ENCODE data around the gene SCN1A.
"Not testable (repeated sequence)": the region's sequence is repeated elsewhere in the genome, so short reads cannot be mapped to it uniquely, and the experiment has no call there.

The SCN1A gene

GRCh38 chr2:166042356-166042755 is 85.5 kb downstream of the SCN1A start:
- no peaks in the 10 kb centered on the region for H3K9me3 ChIP-seq
- no peaks in the 10 kb centered on the region for H3K4me1 ChIP-seq
- no peak for DNase-seq (ENCODE audit: low spot score in 2 of 2)
- H3K36me3 ChIP-seq (replicated peaks): no peaks in the 10 kb centered on the region
- H3K4me3 ChIP-seq: no peak overlapping the region
- in situ Hi-C loops (cut with MboI; ENCODE audit: low sequenced_read_pairs): no loop called here
- H3K27me3 ChIP-seq (ENCODE audit: low read depth): no peaks in the 10 kb centered on the region

DNA sequence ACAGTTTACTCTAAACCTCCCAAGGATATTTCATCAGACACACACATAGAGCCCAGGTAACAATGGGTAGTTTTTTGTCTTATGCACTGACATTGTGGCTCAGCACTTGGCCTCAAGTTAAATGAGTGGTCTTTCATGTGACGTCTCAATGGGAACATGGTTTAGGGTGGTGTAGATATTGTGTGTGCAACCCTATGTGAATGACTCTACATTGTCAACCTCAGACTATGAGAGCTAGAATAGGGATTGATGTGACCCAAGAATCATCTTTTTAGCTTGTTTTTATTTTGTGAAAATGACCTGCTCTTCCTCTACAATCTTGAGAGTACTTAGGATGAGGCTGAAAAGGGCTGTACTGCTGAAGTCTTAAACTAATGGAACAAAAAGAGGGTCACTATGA is 86.2 kb downstream of the SCN1A start:
- in situ Hi-C loops (cut with MboI; ENCODE audit: low sequenced_read_pairs): no loop called here
- no peak for DNase-seq (ENCODE audit: low spot score in 2 of 2)
- no peaks in the 10 kb centered on the region for H3K27me3 ChIP-seq (ENCODE audit: low read depth)
- no peaks in the 10 kb centered on the region for H3K9me3 ChIP-seq
- no peak overlapping the region for H3K4me3 ChIP-seq
- H3K36me3 ChIP-seq (replicated peaks): no peaks in the 10 kb centered on the region
- no peaks in the 10 kb centered on the region for H3K4me1 ChIP-seq

DNA sequence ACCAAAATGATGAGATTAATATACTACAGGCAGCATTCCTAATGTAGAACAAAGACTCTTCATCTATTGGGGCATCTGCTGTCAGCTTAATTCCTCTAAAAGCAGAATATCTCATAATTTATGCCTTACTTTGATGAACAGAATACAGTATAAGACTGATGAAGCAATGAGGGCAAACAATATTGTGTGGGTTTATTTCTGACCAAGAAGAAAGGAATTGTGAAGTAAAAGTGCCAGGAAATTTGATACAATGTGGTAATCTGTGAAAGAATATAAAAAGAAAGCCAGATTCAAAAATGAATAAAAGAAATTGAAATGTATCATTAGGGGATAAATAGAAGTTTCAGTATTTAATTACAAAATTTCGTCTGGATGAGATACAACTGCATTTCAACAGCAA is 95.5 kb downstream of the SCN1A start:
- no peaks in the 10 kb centered on the region for H3K27me3 ChIP-seq (ENCODE audit: low read depth)
- H3K4me3 ChIP-seq: no peak overlapping the region
- no peaks in the 10 kb centered on the region for H3K36me3 ChIP-seq (replicated peaks)
- in situ Hi-C loops (cut with MboI; ENCODE audit: low sequenced_read_pairs): no loop called here
- DNase-seq (ENCODE audit: low spot score in 2 of 2): no peak
- H3K9me3 ChIP-seq: no peaks in the 10 kb centered on the region
- no peaks in the 10 kb centered on the region; the same call in 1 of the 2 replicates for H3K4me1 ChIP-seq

DNA sequence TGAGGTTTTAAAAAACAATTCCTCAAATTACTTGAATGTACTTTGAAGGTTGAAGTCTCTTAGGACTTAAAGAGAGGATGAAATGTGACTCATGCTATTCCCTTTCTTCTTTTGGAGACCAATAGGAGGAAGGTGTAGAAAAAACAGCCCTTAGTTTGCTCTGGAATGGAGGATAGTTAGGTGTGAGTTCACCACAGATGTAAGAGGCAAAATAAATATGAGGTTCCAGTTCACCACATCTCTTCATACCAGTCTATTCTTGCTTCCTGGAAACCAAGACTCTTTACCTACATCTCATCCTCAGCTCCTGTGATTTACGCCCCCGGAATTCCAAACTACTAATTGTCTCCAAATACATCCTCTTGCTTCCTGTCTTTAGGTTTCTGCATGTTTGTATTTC is 96.8 kb downstream of the SCN1A start:
- no peaks in the 10 kb centered on the region for H3K27me3 ChIP-seq (ENCODE audit: low read depth)
- H3K36me3 ChIP-seq (replicated peaks): no peaks in the 10 kb centered on the region
- H3K9me3 ChIP-seq: no peaks in the 10 kb centered on the region
- H3K4me3 ChIP-seq: no peak overlapping the region
- peaks cover 4% of the 10 kb centered on the region for H3K4me1 ChIP-seq
- in situ Hi-C loops (cut with MboI; ENCODE audit: low sequenced_read_pairs): no loop called here
- no peak for DNase-seq (ENCODE audit: low spot score in 2 of 2)

DNA sequence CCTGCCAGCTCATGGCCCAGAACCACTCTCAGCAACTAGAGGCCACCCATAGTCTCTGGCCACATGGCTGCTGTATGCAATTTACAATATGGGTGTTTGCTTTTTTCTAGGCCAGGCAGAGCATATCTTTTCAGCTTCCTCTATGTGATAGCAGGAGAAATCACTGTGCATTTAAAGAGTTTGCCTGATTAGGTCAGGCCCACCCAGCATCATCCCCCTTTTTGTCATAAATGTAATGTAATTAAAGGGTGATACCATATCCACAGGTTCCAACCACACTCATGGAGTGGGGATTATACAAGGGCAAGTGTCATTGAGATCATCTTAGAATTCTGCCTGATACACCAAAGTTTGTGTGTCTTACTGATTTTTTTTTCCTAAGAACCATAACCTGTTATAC is 102.5 kb downstream of the SCN1A start:
- H3K4me3 ChIP-seq: no peak overlapping the region
- H3K9me3 ChIP-seq: no peaks in the 10 kb centered on the region
- no peaks in the 10 kb centered on the region for H3K27me3 ChIP-seq (ENCODE audit: low read depth)
- peaks cover 4% of the 10 kb centered on the region; the same call in 1 of the 2 replicates for H3K4me1 ChIP-seq
- in situ Hi-C loops (cut with MboI; ENCODE audit: low sequenced_read_pairs): no loop called here
- H3K36me3 ChIP-seq (replicated peaks): no peaks in the 10 kb centered on the region
- DNase-seq (ENCODE audit: low spot score in 2 of 2): no peak

- DNase-seq (ENCODE audit: low spot score in 2 of 2): no peak
- H3K36me3 ChIP-seq (replicated peaks): no peaks in the 10 kb centered on the region
- H3K27me3 ChIP-seq (ENCODE audit: low read depth): no peaks in the 10 kb centered on the region
- no peak overlapping the region for H3K4me3 ChIP-seq
- in situ Hi-C loops (cut with MboI; ENCODE audit: low sequenced_read_pairs): no loop called here
- no peaks in the 10 kb centered on the region for H3K4me1 ChIP-seq
- H3K9me3 ChIP-seq: no peaks in the 10 kb centered on the region
These were observed 110.6 kb downstream of the SCN1A start for GRCh38 chr2:166017208-166017607.

GRCh38 chr2:166013878-166014277 is 113.9 kb downstream of the SCN1A start:
- in situ Hi-C loops (cut with MboI; ENCODE audit: low sequenced_read_pairs): no loop called here
- H3K4me1 ChIP-seq: no peaks in the 10 kb centered on the region; the same call in 1 of the 2 replicates

GRCh38 chr2:166011660-166012059 is 116.2 kb downstream of the SCN1A start:
- Histone ChIP-seq H3K9me3 (no peaks in the 10 kb centered on the region), H3K27me3 (ENCODE audit: low read depth) (no peaks in the 10 kb centered on the region), H3K4me1 (no peaks in the 10 kb centered on the region; the same call in 1 of the 2 replicates), H3K36me3 (replicated peaks) (no peaks in the 10 kb centered on the region), H3K4me3 (no peak overlapping the region)
- no peak for DNase-seq (ENCODE audit: low spot score in 2 of 2)
- in situ Hi-C loops (cut with MboI; ENCODE audit: low sequenced_read_pairs): no loop called here

More at GRCh38 chr2:166013878-166014277, 113.9 kb downstream of the SCN1A start:
- Histone ChIP-seq H3K4me3 (no peak overlapping the region), H3K36me3 (replicated peaks) (no peaks in the 10 kb centered on the region), H3K9me3 (no peaks in the 10 kb centered on the region), H3K27me3 (ENCODE audit: low read depth) (no peaks in the 10 kb centered on the region)
- DNase-seq (ENCODE audit: low spot score in 2 of 2): no peak

GRCh38 chr2:166000401-166000800 is 127.4 kb downstream of the SCN1A start:
- in situ Hi-C loops (cut with MboI; ENCODE audit: low sequenced_read_pairs): no loop called here
- H3K36me3 ChIP-seq (replicated peaks): no peaks in the 10 kb centered on the region
- H3K4me1 ChIP-seq: peaks cover 16% of the 10 kb centered on the region
- no peak overlapping the region for H3K4me3 ChIP-seq
- H3K9me3 ChIP-seq: no peaks in the 10 kb centered on the region
- DNase-seq (ENCODE audit: low spot score in 2 of 2): peak; percentile 43 to 94
- H3K27me3 ChIP-seq (ENCODE audit: low read depth): no peaks in the 10 kb centered on the region

DNA sequence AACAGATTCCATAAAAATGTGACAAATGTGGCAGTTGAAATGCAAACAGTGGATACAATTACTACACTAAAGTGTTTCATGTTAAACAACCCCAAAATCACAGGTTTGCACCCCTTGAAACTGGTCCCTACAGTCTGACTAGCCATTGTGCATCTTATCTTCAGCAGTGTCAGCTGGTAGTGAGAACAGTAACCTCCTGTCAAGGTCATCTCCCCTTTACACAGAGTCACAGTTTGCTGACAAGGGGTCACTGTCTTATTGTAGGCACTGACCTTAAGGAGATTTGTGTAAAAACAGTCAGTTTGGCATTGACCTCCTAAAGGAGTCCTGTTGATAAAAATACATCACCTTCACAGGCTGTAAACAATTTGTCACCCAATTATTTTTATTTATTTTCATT is 137.0 kb downstream of the SCN1A start:
- Histone ChIP-seq H3K9me3 (no peaks in the 10 kb centered on the region), H3K4me1 (peaks cover 5% of the 10 kb centered on the region), H3K4me3 (no peak overlapping the region), H3K36me3 (replicated peaks) (no peaks in the 10 kb centered on the region), H3K27me3 (ENCODE audit: low read depth) (no peaks in the 10 kb centered on the region)
- DNase-seq (ENCODE audit: low spot score in 2 of 2): no peak
- in situ Hi-C loops (cut with MboI; ENCODE audit: low sequenced_read_pairs): no loop called here

- Histone ChIP-seq H3K4me3 (no peak overlapping the region), H3K9me3 (no peaks in the 10 kb centered on the region), H3K36me3 (replicated peaks) (no peaks in the 10 kb centered on the region), H3K4me1 (peaks cover 5% of the 10 kb centered on the region), H3K27me3 (ENCODE audit: low read depth) (no peaks in the 10 kb centered on the region)
- DNase-seq (ENCODE audit: low spot score in 2 of 2): no peak
- in situ Hi-C loops (cut with MboI; ENCODE audit: low sequenced_read_pairs): no loop called here
These were observed 138.0 kb downstream of the SCN1A start for GRCh38 chr2:165989851-165990250.

DNA sequence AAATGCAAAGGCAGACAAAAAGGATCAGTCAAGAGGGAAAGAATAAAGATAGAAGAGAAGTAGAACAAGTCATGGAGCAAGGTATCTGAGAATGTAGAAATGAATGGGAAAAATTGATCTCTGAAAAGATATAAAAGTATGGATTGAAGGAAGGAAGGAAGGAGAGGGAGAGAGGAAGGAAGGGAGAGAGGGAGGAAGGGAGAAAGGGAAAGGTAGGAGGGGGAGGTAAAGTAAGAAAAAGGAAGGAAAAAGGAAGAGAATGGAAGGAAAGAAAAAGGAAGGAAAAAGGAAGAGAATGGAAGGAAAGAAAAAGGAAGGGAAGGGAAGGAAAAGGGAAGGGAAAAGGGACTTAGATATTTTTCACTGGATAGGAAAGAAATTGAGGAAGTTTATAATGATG is 142.7 kb downstream of the SCN1A start:
- no peak overlapping the region for H3K4me3 ChIP-seq
- H3K4me1 ChIP-seq: peaks cover 5% of the 10 kb centered on the region
- no peaks in the 10 kb centered on the region for H3K27me3 ChIP-seq (ENCODE audit: low read depth)
- H3K9me3 ChIP-seq: no peaks in the 10 kb centered on the region
- no peak for DNase-seq (ENCODE audit: low spot score in 2 of 2)
- in situ Hi-C loops (cut with MboI; ENCODE audit: low sequenced_read_pairs): no loop called here
- no peaks in the 10 kb centered on the region for H3K36me3 ChIP-seq (replicated peaks)

DNA sequence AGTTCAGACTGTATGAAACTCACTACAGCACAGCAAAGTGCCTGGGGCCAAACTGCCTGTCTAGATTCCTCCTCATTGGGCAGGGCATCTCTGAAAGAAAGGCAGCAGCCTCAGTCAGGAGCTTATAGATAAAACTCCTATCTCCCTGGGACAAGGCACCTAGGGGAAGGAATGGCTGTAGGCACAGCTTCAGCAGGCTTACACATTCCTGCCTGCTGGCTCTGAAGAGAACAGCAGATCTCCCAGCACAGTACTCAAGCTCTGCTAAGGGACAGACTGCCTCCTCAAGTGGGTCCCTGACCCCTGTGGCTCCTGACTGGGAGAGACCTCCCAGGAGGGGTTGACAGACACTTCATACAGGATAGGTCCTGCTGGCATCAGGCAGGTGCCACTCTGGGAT is 155.7 kb downstream of the SCN1A start:
- H3K9me3 ChIP-seq; H3K27me3 ChIP-seq (ENCODE audit: low read depth); H3K36me3 ChIP-seq (replicated peaks); DNase-seq (ENCODE audit: low spot score in 2 of 2); H3K4me3 ChIP-seq; in situ Hi-C loops (cut with MboI; ENCODE audit: low sequenced_read_pairs); H3K4me1 ChIP-seq: not testable (repeated sequence)

DNA sequence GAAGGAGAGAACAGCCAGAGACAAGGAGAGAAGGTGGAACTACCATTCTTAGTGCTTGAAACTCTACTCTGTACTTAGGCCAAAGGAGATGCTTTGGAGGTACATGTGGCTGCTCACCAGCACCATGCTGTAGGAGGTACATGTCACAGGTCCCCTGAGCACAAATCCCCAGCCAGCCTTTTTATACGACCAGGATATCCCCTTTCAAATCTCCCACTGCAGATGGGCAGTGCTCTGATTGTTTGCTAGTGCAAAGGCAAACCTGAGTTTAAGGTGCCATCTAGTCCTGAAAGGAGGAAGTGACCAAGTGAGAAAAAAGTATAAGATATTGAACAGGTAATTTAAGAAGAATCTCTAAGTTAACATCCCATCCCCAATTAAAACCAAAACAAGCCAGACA is 157.2 kb downstream of the SCN1A start:
- in situ Hi-C loops (cut with MboI; ENCODE audit: low sequenced_read_pairs): no loop called here
- no peaks in the 10 kb centered on the region for H3K4me1 ChIP-seq
- no peak for DNase-seq (ENCODE audit: low spot score in 2 of 2)
- H3K4me3 ChIP-seq: no peak overlapping the region
- no peaks in the 10 kb centered on the region for H3K9me3 ChIP-seq
- no peaks in the 10 kb centered on the region for H3K27me3 ChIP-seq (ENCODE audit: low read depth)
- H3K36me3 ChIP-seq (replicated peaks): no peaks in the 10 kb centered on the region

GRCh38 chr2:165969227-165969626 is 158.6 kb downstream of the SCN1A start:
- no peaks in the 10 kb centered on the region for H3K36me3 ChIP-seq (replicated peaks)
- in situ Hi-C loops (cut with MboI; ENCODE audit: low sequenced_read_pairs): no loop called here
- DNase-seq (ENCODE audit: low spot score in 2 of 2): no peak
- no peaks in the 10 kb centered on the region for H3K4me1 ChIP-seq
- no peaks in the 10 kb centered on the region for H3K27me3 ChIP-seq (ENCODE audit: low read depth)
- no peaks in the 10 kb centered on the region for H3K9me3 ChIP-seq
- no peak overlapping the region for H3K4me3 ChIP-seq

Data from HAP-1 (cell line).